Middle frontal gyrus (tissue), 1 donor: ENCODE measurements around the gene ACTG2.
"Not testable (repeated sequence)": the region's sequence is repeated elsewhere in the genome, so short reads cannot be mapped to it uniquely, and the experiment has no call there.

ENCODE experiments used
- DNase-seq: peaks from one replicate; pipeline ENCODE4 v3.0.0-alpha.2; 2015; ENCODE audit warnings: low spot score; ENCODE audit errors: extremely low spot score

ACTG2 gene

DNA sequence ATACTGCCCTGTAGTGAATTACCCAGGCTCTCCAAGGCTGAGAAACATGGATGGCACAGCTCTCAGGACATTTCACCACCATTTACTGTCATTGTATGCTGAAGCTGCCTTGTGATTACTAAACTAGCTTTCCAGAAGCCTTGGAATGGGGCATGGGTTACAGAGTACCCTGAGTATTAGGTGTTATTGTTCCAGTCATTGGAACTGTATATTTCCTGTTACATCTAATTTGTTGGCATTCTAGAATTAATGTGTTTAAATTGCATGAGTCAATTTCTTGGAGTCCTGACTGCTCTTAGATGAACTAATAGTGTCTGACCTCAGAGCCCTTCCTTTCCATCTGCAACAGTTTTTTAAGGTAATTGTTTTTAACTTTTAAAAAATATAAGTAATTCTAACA lies 42.8 kb downstream of the ACTG2 start:
- DNase-seq, result no peak

DNA sequence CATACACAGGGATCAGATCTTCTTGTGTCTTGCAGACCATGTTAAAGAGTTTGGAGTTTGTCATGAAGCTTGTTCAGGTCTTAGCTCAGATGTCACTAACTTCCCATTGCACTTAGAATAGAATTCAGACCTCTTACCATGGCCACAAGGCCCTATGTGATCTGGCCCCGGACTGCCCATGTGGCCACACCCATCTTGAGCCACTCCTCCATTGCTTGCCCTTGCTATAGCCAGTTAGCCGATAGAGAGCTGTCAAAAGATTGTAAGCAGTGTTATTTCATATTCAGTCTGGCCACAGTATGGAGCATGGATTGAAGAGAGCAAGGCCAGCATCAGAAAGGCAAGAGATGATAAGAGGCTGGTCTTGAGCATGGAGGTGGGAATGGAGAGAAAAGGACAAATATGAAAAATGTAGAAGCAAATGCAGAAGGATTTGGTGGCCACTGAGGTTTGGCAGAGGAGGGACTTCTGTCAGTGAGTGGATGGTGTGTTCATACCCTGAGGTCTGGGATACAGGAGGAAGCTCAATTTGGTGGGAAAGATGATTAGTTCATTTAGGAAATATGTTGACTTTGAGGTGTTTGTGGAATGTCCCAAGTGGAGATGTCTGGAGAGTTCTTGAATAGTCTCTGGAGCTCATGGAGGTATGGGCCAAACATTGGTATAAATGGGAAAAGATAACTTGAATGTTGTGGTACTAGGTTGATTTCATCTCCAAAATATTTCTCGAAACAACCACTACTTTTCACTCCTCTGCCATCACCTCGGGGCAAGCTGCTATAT lies 44.5 kb downstream of the ACTG2 start:
- no peak for DNase-seq

DNA sequence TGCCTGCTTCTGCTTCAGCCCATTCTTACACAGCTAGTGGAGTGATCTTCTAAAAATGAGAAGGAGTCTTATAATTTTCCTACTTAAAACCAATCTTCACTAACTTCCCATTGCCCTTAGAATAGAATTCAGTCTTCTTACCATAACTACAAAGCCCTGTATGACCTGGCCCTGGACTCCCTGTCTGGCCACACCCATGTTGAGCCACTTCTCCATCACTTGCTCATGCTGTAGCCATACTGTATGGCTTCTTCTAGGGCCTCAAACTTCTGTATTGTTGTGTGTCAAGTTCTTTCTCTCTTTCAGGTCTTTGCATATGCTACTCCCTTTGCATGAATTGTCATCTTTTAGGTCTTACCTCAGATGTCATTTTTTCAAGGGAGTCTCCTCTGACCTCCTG lies 45.1 kb downstream of the ACTG2 start:
- no peak for DNase-seq

DNA sequence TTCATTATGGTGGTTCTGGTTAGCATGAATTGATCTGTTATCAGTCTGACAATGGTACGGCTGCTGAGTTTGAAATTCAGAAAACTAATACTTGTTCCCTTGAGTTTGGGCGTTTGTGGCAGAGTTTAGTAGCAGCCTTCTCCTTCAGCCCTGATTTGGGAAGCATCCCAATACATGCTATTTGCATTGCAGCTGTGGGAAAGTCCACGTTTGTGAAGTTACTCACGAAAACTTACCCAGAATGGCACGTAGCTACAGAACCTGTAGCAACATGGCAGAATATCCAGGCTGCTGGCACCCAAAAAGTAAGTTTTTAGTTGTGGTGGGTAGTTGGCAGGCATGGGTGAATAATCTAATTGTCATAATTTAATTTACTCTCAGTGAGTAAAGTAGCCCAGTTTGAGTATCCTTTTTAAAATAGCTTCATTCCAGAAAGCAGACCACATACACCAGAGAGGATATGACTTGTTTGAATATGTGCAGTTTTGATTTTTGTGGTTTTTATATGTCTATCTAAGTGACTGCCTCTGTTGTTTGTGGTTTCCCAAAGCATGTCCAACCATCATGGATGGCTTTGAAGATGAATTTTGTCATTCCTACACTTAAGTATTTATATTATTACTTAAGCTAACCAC lies 46.0 kb downstream of the ACTG2 start:
- no peak for DNase-seq

DNA sequence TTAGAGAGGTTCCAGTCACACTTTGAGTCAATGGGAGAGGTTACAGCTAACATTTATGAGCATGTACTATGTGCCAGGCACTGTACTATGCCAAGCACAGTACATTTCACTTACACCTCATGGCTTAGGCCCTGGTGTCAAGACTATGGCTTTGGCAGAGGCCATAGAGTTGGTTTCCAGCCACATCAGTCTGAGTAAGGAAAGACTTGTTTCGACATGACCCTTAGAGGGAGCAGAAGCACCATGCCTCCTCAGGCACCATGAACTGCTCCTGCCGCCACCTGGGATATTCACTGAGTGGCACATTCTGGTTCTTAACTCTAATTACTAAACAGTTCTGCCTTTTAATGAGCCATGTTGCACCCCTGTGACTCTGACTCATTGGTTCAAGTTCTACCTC lies 46.6 kb downstream of the ACTG2 start:
- DNase-seq, result no peak

DNA sequence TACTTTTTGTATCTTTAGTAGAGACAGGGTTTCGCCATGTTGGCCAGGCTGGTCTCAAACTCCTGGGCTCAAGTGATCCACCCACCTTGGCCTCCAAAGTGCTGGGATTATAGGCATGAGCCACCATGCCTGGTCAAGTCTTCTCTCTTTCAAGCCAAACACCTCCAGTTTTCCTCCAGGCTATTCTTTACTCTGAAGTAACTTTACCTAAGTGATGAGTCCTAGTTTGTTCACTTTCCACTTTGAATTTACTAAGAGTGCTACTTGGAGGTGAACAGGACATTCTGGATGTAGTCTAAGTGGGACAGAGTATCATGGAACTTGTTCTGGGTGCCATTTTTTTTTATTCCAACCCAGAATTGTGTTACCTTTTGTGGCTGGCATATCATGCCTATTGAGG lies 47.3 kb downstream of the ACTG2 start:
- DNase-seq, result not testable (repeated sequence)

DNA sequence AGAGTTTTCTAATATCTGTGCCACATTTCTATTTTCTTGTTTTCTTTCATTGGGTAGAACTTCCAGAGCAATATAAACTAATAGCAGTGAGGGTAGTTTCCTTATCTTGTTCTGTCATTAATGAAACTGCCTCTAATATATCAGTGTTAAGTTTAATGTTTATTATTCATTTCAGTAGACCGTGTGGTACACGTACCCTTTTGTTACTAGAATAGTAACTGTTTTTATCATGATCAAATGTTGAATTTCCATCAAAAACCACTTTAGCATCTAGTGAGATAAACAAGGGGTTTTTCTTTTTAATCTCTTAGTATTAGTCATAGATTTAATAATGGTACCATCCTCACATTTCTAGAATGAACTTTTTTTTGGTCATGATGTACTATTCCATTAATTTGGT lies 49.9 kb downstream of the ACTG2 start:
- no peak for DNase-seq

DNA sequence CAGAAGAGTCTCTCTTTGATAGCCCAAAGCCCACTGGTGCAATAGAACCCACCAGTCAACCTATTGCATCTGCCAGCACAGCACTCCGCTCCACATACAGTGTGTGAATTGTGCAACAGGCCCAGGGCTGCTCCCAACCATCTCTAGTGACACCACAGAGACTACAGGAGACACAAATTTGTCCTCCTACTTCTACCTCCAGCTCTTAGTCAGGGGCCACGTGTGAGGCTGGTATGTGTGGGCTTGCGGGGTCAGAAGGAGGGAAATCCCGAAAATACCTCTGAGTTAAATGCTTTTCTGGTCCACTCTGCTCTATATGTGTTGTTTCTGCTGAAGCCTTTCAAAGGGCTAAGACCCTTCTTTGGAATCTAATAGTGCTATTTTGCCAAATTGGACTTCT lies 51.9 kb downstream of the ACTG2 start:
- DNase-seq, result no peak

DNA sequence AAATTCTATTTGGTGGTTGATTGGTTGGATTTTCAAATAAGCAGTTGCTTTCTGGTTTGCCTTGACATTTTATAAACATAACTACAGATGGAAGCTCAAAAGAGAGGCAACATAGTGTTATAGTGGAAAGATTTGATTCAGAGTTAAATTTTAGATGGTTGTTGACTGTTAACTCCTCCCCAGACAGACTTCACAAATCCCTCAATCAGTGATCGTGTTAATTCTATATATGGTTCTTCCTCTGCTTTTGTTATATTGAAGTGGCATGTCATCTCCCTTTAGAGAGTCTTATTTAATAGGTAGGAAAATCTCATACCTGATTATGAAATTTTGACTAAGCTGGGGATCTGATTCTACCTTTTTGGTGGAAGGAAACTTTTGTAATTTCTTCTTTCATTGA lies 53.4 kb downstream of the ACTG2 start:
- DNase-seq, result no peak

DNA sequence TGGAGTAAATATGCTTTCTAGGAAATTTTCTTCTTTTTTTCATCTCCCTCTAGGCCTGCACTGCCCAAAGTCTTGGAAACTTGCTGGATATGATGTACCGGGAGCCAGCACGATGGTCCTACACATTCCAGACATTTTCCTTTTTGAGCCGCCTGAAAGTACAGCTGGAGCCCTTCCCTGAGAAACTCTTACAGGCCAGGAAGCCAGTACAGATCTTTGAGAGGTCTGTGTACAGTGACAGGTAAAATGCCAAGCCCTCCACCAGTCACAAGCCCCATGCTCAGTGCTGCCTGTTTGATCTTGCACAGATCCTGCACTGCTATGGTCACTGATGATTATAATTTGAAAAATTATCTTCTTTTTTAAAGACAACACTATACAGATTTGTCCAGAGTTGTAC lies 53.9 kb downstream of the ACTG2 start:
- no peak for DNase-seq

DNA sequence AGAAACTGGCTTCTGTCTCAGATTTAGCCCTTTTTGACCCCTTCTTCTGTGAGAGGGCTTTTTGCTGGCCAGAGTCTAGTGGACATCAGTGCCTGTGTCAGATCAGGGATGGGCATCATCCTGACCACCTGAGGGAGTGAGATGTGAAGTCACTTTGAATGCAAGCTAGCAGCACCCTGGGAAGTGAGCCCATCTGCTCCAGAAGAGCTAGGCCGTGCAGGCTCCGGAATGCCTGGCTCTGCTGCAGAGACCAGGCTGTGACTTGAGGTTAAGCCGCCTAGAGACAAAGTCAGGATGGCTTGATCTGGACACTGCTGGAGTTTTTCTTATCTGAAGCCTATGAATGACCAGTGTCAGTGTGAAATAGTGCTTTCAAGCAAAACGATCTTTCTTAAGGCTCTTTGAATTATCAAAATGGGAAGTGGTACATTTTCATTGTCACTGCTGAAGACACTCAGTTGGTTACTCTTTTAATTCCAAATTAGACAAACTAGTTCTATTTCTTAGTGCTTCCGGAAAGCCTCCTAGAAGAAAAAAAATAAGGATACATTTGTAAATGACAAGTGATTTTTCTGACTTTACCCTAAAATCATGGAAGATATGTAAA lies 54.7 kb downstream of the ACTG2 start:
- DNase-seq, result no peak

DNA sequence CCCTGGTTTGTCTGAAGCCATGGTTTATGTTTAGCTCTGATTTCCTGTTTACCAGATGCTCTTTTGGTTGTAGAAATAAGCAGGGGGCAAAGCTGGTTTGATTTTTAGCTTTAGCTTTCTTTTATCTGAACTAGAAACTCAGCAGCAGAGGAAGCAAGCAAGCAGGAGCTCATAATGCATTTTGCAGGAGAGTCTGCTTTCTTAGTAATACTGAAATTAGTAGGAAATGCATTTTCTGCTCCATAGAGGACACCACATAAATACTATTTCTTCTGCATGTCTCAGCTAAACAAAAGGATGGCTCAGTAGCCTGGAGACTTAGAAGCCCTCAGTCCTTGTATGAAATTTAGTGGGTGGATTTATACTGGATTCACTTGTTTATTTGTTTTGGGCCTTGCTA lies 57.0 kb downstream of the ACTG2 start:
- DNase-seq, result no peak

DNA sequence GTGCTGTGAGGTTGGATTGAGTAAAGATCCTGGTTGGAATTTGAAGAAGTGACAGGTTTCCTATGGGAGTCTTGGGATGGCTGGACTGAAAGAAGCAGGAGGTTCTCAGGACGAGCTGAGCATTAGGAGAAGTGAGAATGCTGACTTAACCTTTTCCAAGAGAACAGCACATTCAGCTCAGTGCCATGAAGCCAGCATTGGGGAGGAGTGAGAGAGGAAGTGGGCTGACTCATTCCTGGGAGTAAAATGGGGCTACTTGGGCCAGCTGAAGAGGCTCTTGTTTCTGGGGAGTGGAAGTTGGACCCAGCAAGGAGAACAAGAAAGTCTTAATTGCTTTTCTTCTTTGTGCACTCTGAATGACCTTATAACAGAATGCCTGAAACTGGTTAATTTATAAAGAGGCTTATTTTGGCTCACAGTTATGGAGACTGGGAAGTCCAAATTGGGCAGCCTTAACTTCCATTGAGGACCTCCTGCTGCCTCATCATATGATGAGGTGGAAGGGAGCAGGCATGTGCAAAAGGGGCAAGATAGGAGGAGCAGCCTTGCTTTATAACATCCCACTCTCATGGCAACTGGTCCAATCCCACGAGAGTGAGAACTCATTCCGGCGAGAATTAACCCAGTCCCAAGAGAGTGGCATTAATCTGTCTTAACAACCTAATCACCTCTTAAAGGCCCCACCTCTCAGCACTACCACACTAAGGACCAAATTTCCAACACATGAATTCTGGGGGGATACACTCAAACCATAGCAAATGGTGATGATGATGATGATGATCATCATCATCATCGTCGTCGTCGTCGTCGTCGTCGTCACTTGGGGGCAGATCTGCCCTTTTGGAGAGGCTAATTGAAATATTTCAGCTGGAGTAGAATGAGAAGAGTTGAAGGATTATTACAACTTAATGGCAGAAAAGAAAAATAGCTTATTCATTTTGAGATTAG lies 60.0 kb downstream of the ACTG2 start:
- no peak for DNase-seq

DNA sequence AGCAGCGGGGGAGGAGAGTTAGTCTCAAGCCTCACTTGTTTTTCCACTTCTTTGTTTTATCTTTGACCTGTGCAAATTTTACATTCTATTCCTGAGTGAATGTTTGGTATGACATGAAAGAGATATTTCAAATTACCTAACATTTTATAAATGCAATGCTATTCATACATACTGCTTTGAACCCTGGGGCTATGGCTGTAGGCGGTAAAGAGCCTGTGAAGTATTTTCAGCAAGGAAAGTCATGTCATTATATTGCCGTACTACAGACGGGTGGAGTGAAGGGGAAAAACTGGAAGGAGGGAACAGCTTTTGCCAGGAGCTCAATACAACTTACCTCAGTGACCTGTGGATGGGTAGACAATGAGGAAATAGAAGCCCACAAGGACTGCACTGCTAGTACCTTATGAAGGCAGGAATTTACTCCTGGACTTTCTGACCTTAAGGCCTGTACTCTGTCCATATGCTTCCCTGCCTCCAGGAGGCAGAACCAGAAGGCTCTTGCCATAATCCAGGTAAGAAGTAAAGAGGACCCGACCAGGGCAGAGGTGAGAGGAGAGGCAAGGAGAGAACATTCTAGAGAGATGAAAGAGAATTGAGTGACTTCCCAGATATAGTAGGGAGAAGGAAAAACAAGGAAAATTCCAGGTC lies 63.5 kb downstream of the ACTG2 start:
- no peak for DNase-seq

DNA sequence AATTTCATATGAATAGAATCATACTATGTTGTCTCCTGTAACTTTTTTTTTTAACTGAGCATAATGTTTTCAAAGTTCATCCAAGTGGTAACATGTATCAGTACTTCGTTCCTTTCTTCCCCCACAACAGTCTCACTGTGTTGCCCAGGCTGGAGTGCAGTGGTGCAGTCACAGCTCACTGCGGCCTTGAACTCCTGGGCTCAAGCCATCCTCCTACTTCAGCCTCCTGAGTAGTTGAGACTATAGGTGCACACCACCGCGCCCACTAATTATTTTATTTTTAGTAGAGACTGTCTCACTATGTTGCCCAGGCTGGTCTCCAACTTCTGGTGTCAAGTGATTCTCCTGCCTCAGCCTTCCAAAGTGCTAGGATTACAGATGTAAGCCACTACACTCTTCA lies 68.5 kb downstream of the ACTG2 start:
- no peak for DNase-seq

DNA sequence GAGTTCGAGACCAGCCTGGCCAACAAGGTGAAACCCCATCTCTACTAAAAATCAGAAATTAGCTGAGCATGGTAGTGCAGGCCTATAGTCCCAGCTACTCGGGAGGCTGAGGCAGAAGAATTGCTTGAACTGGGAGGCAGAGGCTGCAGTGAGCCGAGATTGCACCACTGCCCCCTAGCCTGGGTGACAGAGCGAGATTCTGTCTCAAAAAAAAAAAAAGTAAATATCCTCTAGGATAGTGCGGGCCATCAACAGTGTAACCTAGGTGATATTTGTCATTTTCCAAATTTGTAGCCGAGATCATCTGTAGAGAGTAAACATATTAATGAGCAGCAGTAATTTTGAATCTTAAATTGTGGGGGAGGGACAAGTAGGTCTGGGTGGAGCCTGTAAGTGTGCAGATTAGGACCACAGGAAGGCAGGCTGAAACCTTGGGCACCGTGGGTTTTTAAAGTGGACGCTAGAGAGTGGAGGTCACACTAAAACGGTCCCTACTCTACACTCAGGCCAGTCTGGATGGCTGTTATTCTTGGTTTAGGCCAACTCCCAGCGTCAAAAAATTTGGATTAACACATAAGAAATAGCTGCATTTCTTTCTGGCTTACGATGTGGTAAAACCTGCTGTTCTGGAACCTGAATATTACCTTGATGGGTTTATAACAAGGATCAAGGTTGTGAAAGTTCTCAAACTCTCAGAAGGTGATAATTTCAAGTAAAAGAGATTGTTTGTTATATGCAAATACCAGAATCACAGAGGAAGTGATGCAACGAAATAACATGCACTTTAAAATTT lies 69.2 kb downstream of the ACTG2 start:
- no peak for DNase-seq

DNA sequence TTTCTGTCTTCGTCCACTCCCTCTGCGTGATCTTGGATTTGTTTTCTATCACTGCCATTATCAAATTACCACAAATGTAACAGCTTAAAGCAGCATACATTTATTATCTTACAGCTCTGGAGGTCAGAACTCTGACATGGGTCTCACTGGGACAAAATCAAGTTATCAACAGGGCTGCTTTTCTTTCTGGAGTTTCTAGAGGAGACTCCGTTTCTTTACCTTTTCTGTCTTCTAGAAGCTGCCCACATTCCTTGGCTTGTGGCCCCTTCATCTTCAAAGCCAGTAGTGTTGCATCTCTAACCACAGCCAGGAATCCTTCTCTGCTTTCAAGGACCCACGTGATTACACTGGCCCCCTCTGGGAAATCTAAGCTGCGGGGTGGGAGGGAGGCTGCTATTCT lies 70.0 kb downstream of the ACTG2 start:
- no peak for DNase-seq

DNA sequence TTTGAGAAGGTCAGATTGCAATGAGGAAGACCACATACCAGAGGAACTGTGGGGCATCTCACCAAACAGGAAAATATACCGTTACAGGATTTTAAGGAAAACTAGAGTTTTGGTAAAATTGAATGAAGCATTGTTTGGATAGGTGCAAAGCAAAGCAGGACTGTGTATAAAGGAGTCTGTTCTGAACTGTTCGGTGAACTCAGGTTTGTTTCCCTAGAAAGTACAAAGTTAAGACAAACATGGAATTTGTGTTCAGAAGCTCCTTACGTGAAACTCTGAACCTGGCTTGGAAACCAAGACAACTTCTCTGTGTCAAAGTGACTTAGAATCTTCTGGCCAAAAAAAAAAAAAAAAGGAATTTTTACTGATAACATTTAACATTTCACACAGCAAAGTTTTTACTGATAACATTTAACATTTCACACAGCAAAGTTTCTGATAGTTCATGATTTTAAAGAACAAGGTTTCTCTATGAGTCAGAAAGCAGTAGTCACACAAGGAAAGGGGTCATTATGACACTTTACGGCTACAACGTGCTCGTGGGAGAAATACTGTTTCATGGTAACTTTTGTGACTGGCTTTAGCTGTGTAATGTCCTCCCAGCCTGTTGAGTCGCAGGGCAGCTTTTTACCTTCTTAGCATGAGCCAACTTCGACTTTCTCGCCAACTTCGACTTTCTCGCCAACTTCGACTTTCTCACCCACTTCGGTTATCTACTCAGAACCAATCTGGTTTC lies 70.7 kb downstream of the ACTG2 start:
- no peak for DNase-seq

DNA sequence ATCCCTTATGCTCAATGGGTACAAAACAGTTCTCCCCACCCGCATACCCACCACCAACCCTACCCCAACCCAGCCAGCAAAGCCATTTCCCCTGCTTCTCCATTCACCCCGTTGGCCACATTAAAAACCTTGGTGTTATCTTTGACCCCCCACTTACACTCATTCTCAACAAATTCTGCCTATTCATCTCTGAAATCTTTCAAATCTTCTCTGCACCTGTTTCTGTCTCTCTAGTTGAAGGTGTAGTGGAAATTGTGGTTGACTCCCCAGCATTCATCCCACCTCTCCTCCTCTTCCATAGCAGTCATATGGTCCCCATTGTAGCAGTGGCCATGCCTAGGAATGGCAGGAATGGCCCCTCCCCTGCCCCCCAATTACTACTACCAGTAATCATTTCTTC lies 71.4 kb downstream of the ACTG2 start:
- DNase-seq, result no peak

DNA sequence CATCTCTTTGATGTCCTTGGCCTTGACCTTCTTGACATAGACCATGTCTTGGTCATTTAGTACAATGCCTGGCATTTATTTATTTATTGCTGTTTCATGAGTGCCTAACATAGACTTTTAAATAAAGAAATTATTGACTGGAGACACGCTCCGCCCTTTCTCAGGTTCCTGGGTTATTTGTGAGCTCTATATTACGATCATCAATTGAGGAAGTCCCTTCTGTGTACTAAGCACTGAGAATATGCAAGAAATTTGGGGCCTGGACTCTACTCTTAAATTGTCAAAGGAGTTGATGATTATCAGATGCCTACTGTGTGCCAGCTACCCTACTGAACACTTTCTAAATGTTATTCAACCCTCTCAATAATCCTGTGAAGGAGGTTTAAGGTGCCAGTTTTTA lies 72.2 kb downstream of the ACTG2 start:
- DNase-seq, result no peak
